Stimulated activated CD4-positive, alpha-beta T cell treated with anti-CD3 and anti-CD28 coated beads, Interleukin-1b, Interleukin-23, amount 100 ng/mL, for 1 hour (primary cell): Measurements from ENCODE around the gene IL4.

Source experiments
- DNase-seq, 2 donors: peaks; one replicate each; pipeline ENCODE4 v3.0.0-alpha.2; 2020; ENCODE audit warnings: low read depth in 2 of 2

Gene IL4

DNA sequence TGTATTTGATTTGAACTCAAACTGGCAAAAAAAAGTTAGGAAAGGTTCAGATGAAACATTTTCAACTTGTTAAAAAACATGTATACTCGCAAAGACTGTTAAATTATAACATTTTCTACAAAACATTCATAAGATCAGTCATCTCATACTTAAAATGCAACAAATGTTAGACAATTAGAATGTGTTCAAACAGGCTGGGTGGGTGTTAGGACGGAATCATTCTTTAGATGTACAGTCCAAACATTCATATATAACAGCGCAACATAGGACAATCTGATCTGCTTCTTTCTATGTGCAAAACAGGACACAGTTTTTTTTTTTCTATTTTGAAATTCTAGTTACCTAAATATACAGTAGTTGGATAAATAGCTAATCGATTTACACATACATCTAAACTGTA, 22.2 kb downstream of the IL4 start:
- no peak for DNase-seq

DNA sequence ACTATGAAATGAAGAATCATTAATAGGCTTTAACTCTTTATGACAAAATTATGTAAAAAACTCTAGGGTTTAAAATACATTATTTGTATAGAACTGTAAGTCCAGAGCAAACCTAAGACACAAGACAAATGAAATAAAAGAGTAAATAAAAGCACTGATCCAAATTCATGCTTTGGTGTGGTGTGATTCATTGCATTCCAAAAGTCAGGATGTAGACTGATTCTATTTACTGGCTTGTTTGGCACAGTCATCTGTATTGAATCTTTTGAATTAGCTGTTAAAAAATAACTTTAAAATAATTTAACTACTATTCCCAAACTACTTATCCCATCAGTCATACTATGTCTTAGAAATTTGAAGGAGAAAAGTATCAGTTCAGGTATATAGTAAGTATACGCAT, 31.1 kb downstream of the IL4 start:
- no peak for DNase-seq

DNA sequence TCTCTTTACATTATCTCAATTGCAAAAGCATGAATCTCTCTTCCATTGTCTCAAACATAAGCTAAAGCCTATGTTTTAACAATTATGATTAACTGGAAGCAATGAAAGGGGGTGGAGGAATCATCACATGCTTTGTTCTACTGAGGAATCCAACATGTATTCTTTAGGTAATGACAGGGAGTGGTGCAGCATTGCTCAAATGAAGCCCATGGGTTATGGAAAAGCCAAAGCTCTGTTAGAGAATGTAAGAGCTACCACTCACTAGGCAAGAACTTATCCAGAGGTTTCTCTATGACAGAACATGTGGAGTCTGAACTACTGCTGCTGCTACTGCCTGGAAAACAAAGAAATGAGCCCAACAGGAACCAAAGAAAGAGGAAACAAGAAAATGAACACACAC, 34.9 kb downstream of the IL4 start:
- DNase-seq = no peak

DNA sequence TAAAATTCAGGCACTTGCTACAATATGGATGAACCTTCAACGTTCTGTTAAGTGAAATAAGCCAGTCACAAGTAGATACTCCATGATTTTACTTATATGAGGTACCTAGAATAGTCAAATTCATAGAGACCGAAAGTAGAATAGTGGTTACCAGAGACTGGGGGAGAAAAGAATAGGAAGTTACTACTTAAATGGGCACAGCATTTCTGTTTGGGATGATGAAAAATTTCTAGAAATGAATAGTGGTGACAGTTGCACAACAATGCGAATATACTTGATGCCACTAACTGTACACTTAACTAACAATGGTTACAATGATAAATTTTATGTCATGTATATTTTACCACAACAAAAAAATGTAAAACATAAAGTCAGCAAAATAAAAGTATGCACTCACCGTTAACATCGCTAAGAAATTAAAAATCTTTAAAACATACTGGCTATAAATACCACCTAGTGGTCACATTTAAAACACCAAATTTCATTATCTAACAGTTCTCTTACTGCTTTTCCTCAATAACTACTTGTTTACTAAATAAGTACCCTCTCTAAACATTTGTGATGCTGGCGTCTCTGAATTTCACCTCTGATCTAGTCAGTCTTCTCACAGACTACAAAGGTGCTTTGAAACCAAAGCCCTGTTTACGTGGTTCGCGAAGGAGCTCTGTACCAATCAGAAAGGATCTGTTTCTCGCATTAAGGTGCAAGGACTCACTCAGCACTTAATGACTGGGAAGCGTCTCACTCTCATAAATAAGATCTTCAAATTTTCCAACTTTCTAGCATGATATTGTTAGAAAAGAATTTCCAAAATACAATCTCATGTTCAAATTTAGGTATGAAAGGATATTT, 40.9 kb downstream of the IL4 start:
- no peak for DNase-seq

DNA sequence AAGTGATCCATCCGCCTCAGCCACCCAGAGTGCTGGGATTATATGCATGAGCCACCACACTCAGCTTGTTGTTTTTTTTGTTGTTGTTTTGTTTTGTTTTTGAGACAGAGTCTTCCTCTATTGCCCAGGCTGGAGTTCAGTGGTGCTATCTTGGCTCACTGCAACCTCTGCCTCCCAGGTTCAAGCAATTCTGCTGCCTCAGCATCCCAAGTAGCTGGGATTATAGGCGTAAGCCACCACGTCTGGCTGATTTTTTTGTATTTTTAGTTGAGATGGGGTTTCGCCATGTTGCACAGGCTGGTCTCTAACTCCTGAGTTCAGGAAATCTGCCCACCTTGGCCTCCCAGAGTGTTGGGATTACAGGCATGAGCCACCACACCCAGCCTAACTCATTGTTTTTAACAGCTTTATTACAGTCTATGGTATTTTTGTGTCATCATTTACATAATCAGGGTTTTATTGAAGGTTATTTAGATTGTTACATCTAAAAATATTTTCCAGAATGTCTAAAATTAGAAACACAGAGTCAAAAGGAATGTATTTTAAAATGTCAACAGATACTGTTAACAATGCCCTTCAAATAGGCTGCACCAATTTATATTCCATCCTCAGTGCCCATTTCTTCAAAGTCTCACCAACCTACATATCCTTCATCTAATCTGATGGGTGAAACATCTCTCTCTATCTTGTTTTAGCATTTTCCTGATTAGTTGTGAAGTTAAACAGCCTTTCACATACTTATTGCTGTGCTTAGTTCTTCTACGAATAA, 44.9 kb downstream of the IL4 start:
- DNase-seq = no peak

DNA sequence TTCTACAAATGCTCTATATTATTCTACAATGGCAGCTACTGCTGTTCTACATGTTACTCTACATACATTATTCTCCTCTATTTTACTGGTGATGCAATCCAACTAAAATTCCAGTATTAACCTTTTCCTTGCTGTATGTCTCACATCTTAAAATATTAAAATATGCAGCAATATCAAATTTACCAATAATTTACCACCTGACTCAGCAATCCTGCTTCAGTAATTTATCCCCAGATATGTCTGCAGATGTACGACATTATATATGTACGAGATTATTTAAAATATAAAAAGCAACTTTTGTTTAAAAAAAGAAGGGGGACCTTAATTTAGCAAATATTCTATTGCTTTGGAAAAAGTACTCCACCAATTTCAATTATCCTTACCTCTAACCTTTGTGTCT, 52.0 kb downstream of the IL4 start:
- DNase-seq = no peak

DNA sequence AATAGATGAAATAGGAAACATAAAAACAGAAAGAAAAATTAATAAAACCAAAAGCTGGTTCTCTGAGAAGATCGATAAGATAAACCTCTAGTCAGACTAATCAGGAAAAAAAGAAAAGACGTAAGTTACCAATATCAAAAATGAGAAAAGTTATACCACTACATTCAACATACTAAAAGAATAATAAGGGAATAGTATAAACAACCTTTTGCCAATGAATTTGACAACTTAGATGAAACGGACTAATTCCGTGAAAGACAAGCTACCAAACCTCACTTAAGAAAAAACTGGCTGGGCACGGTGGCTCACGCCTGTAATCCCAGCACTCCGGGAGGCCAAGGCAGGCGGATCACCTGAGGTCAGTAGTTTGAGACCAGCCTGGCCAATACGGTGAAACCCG, 56.1 kb downstream of the IL4 start:
- DNase-seq = no peak
